GM21360 (cell line): ENCODE data around the gene RPS6KA2.
A peak's percentile ranks its signal among the peaks of the same experiment; 100 is the strongest.
"Not testable (repeated sequence)": the region's sequence is repeated elsewhere in the genome, so short reads cannot be mapped to it uniquely, and the experiment has no call there.

Experiments
- ATAC-seq: cut with Tn5 transposase; IDR thresholded peaks from one replicate; pipeline ENCODE4 v1.9.1; 2021; ENCODE audit warnings: mild to moderate bottlenecking, moderate library complexity; ENCODE audit not compliant: unreplicated experiment

The RPS6KA2 gene

DNA sequence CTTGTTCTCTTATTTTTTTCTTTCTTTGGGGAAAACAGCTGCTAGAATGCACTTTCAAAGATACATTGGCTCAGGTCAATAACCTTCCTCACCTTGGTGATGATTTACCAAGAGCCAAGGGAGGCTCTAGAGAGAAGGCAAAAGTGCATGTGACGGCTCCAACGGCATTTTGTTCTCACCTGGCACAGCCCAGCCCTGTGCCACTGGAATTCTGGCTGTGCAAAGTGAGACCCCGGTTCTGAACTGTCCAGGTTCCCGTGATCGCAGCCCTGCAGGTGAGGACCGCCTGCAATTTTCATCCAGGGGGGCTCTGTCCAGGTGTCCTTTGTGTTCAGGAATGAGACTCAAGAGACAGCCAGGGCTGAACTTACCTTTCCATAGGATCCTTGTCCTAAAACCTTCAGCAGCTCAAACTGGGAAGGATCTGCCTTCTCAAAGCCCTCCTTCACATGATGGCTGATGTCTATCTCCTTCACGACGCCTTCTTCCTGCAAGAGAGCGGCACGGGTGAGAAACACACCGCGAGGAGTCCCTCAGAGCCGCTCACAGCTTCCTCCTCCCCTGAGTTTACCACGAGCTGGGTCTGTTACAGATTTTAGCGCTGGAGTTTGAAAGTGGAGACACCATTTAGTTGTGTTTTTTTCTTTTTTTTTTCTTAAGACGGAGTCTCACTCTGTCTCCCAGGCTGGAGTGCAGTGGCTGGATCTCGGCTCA, 88.6 kb downstream of the RPS6KA2 start:
- no peak for ATAC-seq

DNA sequence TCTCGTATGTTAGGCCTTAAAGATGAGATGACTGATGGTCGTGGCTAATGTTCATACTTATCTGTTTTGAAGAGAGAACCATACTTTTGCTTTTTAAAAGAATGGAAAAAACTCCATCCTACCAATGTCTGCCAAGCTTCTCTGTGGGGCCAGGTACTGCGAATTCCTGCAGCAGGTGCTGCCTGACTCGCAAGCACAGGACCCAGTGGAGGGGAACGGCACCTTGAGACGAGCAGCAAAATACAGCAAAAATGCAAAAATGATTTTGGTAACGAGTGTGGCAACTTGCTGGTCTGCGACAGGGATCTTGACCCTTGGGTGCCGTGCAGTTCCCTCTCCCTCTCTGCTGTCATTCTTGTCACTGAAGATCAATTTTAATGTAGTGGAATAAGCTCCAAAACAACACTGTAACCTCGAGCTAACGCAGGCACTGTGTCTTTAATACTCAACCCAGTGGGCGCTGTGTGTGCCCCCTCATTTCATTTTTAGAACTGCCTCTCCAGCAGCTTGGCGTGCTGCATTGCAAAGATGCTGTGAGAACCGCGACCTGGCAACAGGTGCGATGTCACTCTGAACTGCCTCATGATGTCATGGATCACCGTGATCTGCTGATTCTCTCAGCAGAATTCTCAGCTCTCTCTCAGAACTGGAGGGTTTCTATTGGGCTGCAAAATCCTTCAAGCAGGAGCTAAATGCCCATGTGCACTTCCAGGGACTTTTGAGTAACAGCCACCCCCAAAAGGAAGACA, 92.2 kb downstream of the RPS6KA2 start:
- ATAC-seq: no peak

DNA sequence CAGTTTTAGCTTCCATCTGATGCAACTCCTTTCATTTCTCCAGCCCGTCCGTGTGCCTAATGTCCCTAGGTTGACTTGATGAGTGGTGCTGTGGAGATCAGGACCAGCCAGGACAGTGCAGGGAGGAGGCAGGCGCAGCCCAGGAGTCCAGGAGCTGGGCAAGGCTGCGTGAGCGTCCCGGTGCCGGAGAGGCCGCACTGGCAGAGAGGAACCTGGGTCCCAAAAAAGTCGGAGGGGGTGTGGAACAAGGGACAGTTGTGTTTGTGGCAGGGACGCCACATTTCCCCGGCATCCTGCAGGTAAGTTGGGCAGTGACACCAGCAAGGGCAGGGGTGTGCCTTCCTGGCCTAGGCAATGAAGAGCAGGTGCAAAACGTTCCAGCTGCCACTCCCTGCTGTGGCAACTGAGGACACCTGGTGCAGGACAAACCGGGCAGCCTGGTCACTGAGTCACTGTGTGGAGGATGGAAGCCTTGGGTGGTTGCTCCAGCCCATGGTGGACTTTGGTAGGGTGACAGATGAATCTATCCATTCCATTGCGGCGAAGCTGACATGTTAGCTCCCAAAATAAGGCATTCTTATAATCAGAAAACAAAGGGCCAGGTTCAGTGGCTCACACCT, 93.7 kb downstream of the RPS6KA2 start:
- ATAC-seq: no peak

DNA sequence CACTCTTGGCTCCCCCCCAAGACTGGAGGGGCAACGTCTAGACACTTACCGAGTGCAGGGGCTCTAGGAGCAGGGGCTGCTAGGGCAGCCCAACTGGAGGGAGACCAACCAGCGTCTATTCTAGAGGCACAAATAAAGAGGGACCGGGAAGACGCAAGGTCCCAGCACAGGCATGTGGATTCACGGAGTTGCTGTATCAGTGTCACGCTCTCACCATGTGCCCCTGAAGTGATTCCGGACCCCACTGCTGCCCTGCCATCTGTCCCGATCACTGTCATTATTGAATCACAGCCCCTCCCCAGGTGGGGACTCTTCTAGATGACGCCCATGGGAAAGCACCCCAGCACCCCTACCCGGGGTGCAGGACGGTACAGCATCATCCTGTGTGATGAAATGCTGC, 94.7 kb downstream of the RPS6KA2 start:
- ATAC-seq: no peak

DNA sequence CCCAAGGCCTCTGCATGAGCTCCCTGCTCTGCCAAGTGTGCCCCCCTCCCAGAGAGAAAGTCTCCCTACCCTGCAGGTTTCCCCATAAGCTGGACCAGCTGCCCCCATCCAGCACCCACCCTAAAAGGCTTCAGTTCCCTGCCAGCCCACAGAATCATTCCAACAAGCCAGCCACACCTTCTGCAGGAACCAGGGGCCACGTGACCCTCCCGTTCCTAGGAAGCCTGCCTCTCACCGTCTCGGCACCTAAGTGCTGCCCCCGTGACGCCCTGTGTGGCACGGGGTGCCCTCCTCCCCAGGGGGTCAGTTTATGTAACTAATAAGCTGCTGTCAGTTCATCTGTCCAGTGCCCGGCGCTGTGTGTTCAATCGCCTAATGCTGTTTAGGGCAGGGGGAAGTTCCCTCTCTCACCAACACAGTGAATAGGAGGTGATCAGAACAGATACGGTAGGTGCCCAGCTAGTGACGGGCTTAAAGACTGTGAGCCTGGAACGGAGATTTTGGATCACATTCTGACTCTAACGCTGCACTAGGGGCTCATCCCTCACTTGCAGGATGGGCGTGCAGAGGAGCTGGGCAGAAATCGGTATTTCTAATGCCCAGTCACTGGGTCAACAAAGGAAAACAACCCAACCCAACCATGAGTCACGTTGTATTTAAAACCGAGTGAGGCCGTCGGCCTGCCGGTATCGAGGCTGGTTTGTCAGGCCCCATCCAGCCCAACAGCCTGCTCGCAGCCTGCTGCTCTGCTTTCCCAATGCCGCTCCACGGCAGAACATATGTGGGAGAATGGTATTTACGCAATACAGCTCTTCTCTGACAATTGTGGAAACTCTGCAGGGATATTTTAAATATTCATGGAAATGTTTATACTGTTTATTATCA, 96.6 kb downstream of the RPS6KA2 start:
- no peak for ATAC-seq

DNA sequence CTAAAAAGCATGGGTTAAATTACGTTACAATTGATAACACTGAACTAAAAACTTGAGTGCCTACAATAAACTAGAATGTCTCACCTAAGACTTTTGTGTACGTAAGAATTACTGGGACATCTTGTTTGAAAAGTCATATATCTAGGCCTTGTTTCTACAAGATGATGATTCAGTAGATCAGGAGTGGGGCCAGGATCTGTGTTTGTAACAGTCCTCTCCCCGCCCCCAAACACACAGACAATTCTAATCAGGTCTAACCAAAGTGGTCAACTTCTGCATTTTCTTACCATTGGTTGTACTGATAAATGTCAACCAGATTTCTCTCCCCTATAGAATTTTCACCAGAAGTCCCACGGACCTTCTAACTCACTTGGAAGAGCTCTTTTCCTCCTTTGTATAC, 97.5 kb downstream of the RPS6KA2 start:
- ATAC-seq: no peak

DNA sequence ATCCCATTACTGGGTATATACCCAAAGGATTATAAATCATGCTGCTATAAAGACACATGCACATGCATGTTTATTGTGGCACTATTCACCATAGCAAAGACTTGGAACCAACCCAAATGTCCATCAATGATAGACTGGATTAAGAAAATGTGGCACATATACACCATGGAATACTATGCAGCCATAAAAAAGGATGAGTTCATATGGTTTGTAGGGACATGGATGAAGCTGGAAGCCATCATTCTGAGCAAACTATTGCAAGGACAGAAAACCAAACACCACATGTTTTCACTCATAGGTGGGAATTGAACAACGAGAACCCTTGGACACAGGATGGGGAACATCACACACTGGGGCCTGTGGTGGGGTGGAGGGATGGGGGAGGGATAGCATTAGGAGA, 98.0 kb downstream of the RPS6KA2 start:
- not testable (repeated sequence) for ATAC-seq

DNA sequence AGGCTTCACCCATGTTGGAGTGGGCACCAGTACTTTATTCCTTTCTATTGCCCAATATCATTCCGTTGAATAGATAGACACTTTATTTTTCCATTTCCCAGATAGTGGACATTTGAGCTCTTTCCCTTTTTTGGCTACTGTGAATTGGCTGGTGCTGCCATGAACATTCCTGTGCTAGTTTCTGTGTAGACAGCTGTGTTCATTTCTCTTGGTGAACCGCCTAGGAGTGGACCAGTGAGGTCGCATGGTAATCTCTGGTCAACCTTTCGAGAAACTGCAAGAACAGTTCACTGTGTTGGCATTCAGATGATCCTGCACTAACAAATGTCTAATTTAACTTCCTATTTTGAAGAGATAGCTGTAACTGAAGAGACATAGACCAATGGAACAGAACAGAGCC, 99.2 kb downstream of the RPS6KA2 start:
- no peak for ATAC-seq

DNA sequence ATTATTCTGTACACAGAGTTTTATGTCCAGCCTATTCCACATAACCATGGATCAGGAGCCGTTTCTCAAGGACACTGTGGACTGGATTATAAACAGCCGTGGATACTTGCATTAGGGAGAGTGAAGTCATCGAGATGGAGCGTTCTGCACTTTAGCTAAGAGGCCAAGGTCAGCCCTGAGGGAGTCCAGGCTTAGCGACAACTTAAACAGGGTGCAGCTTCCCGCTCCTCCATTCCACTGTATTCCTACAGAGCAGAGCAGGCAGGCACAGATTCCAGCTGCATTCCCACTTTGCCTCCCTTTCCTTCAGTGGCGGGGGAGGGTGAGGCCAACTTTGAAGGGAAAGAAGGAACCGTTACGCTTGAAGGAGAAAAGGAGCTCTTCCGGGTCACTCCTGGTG, 100.1 kb downstream of the RPS6KA2 start:
- ATAC-seq: no peak

DNA sequence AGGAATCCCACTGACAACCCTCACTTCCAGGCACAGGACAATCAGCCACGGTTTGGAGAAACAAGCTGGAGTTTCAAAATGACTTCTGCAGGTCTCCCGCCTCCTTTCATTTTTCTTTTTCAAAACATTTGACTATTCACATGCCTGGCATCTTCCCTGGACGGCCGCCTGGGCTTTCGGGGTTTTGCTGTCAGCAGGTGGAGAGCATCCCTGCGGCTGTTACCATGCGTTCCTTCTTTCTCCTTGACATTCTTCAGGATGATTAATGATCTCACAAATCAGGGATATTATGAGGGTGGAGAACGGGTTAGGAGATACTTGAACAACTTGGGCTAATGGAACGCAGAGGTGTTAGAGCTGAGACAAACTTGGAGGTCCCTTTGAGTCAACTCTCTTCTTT, 101.5 kb downstream of the RPS6KA2 start:
- ATAC-seq: no peak

DNA sequence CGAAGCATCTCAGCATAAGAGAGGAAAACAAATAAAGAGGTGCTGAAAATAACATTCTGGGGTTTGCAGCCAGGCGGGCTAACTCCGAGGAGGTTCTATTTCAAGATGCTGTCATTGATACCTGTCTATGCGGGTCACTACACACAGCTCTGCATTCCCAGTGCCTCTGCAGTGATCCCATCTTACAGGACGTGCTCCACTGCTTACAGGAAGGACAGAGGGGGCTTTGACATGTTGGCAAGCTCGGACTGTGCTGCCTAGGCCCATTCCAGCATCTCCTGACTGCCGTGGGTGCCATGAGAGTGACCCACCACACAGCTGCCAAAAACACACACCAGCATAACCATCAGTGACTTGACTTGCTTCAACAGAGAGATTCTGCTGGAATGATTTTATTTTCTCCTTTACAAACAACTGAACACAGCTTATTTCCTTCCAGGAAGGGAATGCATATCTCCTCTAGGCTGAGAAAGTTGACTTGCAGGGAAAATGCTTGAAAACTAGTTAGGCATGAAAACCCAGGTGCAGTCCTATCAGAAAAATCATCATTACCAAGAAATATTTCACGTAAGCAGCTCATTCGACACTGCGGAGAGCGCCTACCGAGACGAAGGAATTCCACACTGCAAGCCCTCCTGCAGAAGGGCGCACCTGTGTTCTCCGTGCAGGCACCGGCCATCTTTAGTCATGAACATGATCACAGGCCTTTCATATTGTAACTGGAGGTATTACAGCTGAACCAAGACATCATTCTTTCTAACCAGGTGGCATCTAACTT, 103.1 kb downstream of the RPS6KA2 start:
- ATAC-seq: no peak

DNA sequence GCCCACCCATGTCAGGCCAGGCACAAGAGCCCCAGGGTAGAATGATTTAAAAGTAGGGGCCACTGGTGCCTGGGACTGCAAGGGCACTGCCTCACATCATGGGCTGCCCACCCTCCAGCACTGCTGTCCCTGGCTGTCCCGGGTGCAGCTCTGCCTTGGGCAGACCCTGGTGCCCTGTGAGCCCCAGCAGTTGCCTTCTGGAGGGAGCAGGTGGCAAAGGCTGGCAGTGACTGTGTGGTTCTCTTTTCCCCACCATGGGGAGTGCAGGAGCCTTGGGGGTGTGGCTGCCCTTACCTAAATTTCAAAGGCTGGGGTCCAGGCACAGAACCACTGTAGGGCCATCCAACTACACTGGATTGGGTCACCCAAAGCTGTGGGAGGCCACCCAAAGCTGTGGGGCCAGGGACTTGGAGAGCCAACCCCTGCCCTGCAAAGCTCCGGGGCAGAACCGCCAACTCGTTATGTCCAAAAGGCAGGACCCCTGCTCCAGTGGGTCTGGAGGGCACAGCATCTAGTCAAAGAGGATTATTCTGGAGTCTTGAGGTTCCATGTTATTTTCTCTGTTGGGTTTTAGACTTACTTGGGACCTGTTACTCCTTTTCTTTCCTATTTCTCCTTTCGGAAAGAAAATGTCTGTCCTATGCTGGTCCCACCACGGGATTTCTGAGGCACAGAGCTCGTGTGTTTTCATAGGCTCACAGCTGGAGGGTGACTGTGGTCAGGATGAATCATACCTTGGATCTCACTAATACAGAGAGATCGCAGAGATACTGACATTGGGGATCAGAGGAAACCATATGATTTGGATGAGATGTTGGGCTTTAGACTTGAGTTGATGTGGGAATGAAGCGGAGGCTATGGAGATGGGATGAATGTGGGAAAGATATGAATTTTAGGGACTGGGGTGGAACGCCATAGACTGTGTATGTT, 105.9 kb downstream of the RPS6KA2 start:
- ATAC-seq: no peak

DNA sequence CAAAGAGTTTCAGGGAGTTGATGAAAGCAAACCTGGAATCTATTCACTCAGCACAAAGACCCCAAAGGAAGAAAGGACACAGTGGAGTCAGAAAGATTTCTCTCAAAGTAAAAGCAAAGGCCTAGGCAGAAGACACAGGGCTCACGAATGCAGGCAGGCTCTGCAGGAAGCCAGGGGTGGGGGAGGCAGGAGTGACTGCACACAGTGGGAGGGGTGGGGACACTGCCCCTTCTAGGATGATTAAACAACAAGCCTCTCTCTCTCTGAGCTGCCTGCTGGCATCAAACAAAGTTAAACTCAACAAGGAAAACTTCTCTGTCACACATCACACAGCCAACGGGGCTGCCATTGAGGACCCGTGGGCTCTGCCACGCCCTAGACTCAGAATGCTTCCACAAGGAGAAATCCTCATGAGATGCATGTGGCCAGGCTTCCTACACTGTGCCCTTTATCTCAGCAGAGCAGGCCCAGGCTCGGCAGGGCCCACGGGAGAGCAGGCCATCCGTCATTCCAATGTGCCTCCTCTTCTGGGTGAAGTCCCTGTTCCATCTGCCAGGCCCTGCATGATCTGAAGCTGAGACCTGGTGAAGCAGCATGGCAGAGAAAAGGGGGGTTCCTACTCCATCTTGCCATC, 110.7 kb downstream of the RPS6KA2 start:
- no peak for ATAC-seq

DNA sequence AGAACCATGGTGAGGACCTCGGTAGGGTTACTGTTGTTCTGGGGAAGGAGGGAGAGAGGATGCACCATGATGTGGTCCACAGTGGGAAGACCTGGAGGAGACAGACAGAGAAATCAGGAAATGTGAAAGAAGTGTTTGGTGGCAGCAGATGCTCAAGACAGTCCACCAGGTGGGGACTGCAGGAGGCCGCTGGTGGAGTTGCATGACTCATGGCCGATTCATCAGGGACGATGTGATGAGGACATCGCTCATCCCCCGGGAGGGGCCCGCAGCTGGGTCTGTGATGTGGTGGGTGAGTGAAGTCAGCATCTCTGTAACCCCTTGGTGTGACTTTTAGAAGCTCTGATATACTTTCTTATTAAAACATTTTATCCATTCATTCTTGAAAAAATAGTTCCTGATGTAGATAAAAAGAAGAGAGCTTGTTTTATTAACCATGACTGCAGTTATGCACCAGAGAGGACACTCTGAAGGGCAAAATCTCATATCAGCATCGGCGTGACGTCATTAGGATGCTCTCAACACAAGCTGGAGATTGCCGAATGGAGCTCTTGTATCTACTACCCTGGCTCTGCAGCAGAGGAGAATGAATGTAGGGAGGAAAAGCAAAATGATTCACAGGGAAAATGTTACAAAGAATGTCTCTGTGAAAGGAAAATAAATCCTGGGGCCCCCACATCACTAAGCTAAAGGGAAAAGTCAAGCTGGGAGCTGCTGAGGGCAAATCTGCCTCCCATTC, 111.8 kb downstream of the RPS6KA2 start:
- ATAC-seq: no peak

DNA sequence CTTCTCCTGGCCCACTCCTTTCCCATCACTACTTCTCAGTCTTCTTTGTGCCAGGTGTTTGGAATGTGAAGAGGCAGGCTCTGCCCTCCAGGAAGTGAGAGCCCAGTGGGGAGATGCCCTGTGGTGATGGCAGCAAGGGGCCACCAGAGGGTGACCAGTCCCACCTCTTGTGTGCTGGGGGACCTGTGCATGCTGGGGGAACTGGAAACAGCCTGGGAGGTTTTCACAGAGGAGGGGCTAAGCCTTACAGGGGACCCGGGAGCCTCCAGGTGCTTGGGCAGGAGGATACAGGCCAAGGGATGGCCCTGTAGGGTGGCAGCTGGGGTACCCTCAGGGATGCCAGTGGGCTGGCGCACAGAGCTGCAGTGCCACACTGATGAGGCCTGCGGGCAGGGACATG, 112.9 kb downstream of the RPS6KA2 start:
- no peak for ATAC-seq

DNA sequence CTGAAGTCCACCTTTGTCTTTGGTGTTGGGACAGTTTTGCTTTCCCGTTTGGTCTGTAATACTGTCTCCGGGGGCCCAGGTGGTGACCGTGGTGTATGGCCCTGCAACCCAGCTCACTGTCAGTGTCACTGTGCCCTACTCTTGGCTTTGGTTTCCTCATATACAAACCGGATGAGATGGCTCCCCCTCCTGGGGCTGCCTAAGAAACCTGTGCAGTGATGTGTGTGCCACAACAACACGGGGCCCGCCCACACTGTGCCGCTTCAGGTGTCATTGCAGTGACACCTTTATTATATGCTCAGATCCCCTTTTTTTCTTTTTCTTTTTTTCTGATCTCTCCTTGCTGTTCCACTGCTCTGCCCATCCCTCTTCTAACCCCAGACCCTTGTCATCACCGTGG, 114.5 kb downstream of the RPS6KA2 start:
- peak; percentile 97 for ATAC-seq

DNA sequence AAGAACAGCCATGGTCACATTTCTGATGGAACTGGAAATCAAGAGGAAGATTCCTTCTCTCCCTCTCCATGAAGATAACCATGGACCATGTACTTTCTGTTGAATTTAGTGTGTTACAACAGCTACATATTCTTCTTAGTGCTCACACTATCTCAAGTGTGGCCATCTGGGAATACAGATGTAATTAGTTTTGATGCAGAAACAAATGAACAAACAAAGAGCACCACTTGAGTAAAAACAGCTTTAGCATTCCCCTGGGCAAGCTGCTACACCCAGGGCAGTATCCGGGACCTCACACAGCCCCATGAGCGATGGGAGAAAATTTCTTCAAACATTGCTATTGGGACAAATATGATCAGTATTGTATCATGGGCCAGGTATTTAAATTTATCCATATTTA, 115.7 kb downstream of the RPS6KA2 start:
- no peak for ATAC-seq

DNA sequence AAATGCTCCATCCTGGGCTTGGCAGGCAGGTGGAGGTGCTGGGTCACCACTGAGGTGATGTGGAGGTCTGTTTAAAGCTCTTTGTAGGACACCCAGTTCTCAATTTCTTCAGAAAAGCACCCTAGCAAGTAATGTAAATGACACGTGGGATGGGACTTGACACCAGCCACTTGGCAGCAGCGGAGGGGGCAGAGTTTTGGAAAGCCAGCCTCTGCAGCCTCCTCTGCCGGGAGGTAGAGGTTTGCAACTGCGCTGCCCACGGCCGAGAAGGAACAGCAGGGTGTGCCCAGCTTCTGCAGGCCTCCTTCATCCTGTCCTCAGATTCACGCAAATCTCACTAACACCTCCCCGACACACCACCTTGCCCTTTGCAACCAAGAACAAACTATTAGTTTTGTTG, 117.9 kb downstream of the RPS6KA2 start:
- no peak for ATAC-seq
